Tibial nerve (tissue), 4 donors: ENCODE measurements around the gene TINCR.

Experiments used
- CTCF ChIP-seq, 5 experiments: fragments of 200-600 bp in 3 of 5; fragments of 450-650 bp in 2 of 5; sonication (generic) in 3 of 5; IDR thresholded peaks; one replicate each; pipeline ENCODE4 v1.5.1; 2016 to 2019; ENCODE audit warnings: antibody characterized with exemption in 5 of 5, mild to moderate bottlenecking in 3 of 5, moderate library complexity in 2 of 5
- EP300 ChIP-seq, 2 donors: sonication (generic); formaldehyde crosslinking; IDR thresholded peaks; one replicate each; pipeline ENCODE4 v1.6.1; 2017; ENCODE audit warnings: antibody characterized with exemption in 2 of 2, mild to moderate bottlenecking in 1 of 2
- POLR2A ChIP-seq, 2 donors: fragments of 450-650 bp; IDR thresholded peaks; one replicate each; pipeline ENCODE4 v1.6.1; 2017; ENCODE audit warnings: antibody characterized with exemption in 2 of 2, mild to moderate bottlenecking in 2 of 2, moderate library complexity in 2 of 2

- TF ChIP-seq CTCF (IDR thresholded peaks at IDR 0.05), result no peak
- TF ChIP-seq POLR2A (IDR thresholded peaks at IDR 0.05), result no peak
- no peak for TF ChIP-seq EP300 (IDR thresholded peaks at IDR 0.05)
Measured at GRCh38 chr19:5615756-5616327, 48.1 kb upstream of the TINCR start.
